GM12875 (cell line): Measurements from ENCODE around the gene LBH.

ENCODE experiments used
- H3K4me3 ChIP-seq: one replicate; pipeline ENCODE4 v1.5.1; 2011; ENCODE audit warnings: low read depth, low read length, control low read depth
- CTCF ChIP-seq: IDR thresholded peaks from 2 replicates; pipeline ENCODE4 v1.5.1; 2011; ENCODE audit warnings: low read depth, mild to moderate bottlenecking, control low read depth, inconsistent platforms, low read length, moderate library complexity, borderline replicate concordance; ENCODE audit not compliant: insufficient read depth

The LBH gene

GRCh38 chr2:30252723-30253701, 21.7 kb downstream of the LBH start:
- no peak overlapping the region for H3K4me3 ChIP-seq
- TF ChIP-seq CTCF = no peak

- H3K4me3 ChIP-seq = no peak overlapping the region
- no peak for TF ChIP-seq CTCF
These were observed 22.7 kb downstream of the LBH start for GRCh38 chr2:30253873-30254684.

DNA sequence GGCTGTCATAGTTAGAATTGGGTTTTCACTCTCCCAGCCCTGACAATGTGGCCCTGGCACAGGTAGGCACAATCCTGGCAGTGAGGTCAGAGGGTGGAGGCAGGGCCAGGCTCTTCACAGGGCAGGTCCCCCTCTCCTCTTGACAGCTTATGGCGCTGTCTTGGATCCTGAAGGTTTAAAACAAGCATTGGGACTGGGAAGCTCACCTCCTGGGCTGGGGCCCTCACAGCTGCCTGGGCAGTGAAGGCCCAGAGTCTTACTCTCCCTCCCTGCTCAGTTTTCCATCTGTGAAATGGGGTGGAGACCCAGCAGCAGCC, 23.3 kb downstream of the LBH start:
- no peak for TF ChIP-seq CTCF
- no peak overlapping the region for H3K4me3 ChIP-seq

DNA sequence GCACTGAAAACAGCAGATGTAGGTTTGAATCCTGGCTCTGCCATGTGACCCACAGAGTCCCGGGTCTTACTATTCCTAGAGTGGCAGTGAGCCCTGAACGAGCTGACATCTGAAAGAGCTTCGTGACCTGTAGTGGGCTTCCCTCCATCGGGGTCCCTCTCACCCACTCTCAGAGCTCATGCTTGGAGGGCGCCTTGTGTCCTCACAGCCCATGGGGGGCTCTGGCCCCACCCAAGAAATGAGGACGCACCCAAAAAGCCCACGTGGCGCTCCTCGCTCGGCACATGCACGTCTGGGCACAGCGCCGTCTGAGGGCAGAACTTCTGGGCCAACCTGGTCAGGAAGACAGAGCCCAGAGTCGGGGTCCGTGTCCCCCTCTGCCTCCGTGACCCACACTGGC, 23.7 kb downstream of the LBH start:
- no peak overlapping the region for H3K4me3 ChIP-seq

GRCh38 chr2:30255466-30256408, 24.4 kb downstream of the LBH start:
- TF ChIP-seq CTCF = no peak
- H3K4me3 ChIP-seq = no peak overlapping the region

More for the DNA sequence above, 23.7 kb downstream of the LBH start:
- TF ChIP-seq CTCF = no peak

- no peak for TF ChIP-seq CTCF
These were observed 26.2 kb downstream of the LBH start for GRCh38 chr2:30257266-30258214.

More at GRCh38 chr2:30257266-30258214, 26.2 kb downstream of the LBH start:
- no peak overlapping the region for H3K4me3 ChIP-seq
